GM18517 (cell line): ENCODE results near the gene CFAP47.
"Not testable (repeated sequence)": the region's sequence is repeated elsewhere in the genome, so short reads cannot be mapped to it uniquely, and the experiment has no call there.

ENCODE experiments used
- ATAC-seq: cut with Tn5 transposase; IDR thresholded peaks from one replicate; pipeline ENCODE4 v1.9.1; 2021; ENCODE audit warnings: mild to moderate bottlenecking, moderate library complexity; ENCODE audit not compliant: unreplicated experiment

CFAP47 gene

GRCh38 chrX:35919536-35920309 lies at the start of gene CFAP47:
TSS of gene CFAP47 (plus strand) at chrX:35919734. CDS start at chrX:35919800, 66 bp downstream.
- no peak for ATAC-seq

- no peak for ATAC-seq
Observed at GRCh38 chrX:35880601-35881000, 38.9 kb upstream of the CFAP47 start.

GRCh38 chrX:35886135-35886534 lies 33.4 kb upstream of the CFAP47 start:
- ATAC-seq: no peak

GRCh38 chrX:35890699-35891098 lies 28.8 kb upstream of the CFAP47 start:
- ATAC-seq: no peak

- ATAC-seq: not testable (repeated sequence)
Observed at GRCh38 chrX:35986816-35987215, 67.3 kb downstream of the CFAP47 start.

GRCh38 chrX:36007207-36007606 lies 87.7 kb downstream of the CFAP47 start:
- no peak for ATAC-seq

- ATAC-seq: no peak
Observed at GRCh38 chrX:36019125-36019524, 99.6 kb downstream of the CFAP47 start.

- ATAC-seq: no peak
Observed at GRCh38 chrX:36035550-36035949, 116.0 kb downstream of the CFAP47 start.

GRCh38 chrX:36062778-36063177 lies 143.2 kb downstream of the CFAP47 start:
- ATAC-seq: no peak

- ATAC-seq: no peak
Observed at GRCh38 chrX:36071061-36071460, 151.5 kb downstream of the CFAP47 start.

- ATAC-seq: not testable (repeated sequence)
Observed at GRCh38 chrX:36075009-36075408, 155.5 kb downstream of the CFAP47 start.

GRCh38 chrX:36083256-36083655 lies 163.7 kb downstream of the CFAP47 start:
- no peak for ATAC-seq

GRCh38 chrX:36087366-36087765 lies 167.8 kb downstream of the CFAP47 start:
- no peak for ATAC-seq

GRCh38 chrX:36088939-36089338 lies 169.4 kb downstream of the CFAP47 start:
- not testable (repeated sequence) for ATAC-seq

- no peak for ATAC-seq
Observed at GRCh38 chrX:36102425-36102824, 182.9 kb downstream of the CFAP47 start.

- ATAC-seq: no peak
Observed at GRCh38 chrX:36116222-36116621, 196.7 kb downstream of the CFAP47 start.

GRCh38 chrX:36159254-36159653 lies 239.7 kb downstream of the CFAP47 start:
- ATAC-seq: no peak

- ATAC-seq: no peak
Observed at GRCh38 chrX:36160081-36160480, 240.5 kb downstream of the CFAP47 start.

- ATAC-seq: no peak
Observed at GRCh38 chrX:36198575-36198974, 279.0 kb downstream of the CFAP47 start.

- ATAC-seq: no peak
Observed at GRCh38 chrX:36199928-36200327, 280.4 kb downstream of the CFAP47 start.

GRCh38 chrX:36214924-36215323 lies 295.4 kb downstream of the CFAP47 start:
- ATAC-seq: no peak

GRCh38 chrX:36218801-36219200 lies 299.3 kb downstream of the CFAP47 start:
- no peak for ATAC-seq
